Esophagus squamous epithelium (tissue), 4 donors: ENCODE data around the gene GPR83.
"Not testable (repeated sequence)": the region's sequence is repeated elsewhere in the genome, so short reads cannot be mapped to it uniquely, and the experiment has no call there.

Experiments
- POLR2A ChIP-seq, 4 donors: fragments of 450-650 bp; IDR thresholded peaks; one replicate each; pipeline ENCODE4 v1.6.1; 2017; ENCODE audit warnings: antibody characterized with exemption in 4 of 4, mild to moderate bottlenecking in 4 of 4, moderate library complexity in 3 of 4
- TF ChIP-seq, protein P1 (sequence below), 6 experiments: fragments of 450-650 bp in 4 of 6; fragments of 200-600 bp in 2 of 6; sonication (generic) in 2 of 6; IDR thresholded peaks; one replicate each; pipeline ENCODE4 v1.5.1; 2016 to 2019; ENCODE audit warnings: antibody characterized with exemption in 6 of 6, mild to moderate bottlenecking in 4 of 6, moderate library complexity in 4 of 6

DNA sequence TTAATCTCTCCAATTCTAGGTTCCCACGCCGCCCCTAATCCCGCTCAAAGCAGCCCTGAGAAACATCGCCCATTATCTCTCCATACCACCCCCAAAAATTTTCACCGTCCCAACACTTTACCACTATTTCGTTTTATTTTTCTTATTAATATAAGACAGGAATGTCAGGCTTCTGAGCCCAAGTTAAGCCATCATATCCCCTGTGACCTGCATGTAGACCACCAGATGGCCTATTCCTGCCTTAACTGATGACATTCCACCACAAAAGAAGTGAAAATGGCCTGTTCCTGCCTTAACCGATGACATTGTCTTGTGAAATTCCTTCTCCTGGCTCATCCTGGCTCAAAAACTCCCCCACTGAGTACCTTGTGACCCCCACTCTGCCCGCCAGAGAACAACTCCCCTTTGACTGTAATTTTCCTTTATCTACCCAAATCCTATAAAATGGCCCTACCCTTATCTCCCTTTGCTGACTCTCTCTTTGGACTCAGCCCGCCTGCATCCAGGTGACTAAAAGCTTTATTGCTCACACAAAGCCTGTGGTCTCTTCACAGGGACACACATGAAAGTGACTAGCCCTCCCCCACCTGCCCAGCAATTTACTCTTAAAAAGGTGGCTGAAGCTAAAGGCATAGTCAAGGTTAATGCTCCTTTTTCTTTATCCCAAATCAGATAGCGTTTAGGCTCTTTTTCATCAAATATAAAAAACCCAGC, 50.2 kb downstream of the GPR83 start:
- TF ChIP-seq, protein P1, sequence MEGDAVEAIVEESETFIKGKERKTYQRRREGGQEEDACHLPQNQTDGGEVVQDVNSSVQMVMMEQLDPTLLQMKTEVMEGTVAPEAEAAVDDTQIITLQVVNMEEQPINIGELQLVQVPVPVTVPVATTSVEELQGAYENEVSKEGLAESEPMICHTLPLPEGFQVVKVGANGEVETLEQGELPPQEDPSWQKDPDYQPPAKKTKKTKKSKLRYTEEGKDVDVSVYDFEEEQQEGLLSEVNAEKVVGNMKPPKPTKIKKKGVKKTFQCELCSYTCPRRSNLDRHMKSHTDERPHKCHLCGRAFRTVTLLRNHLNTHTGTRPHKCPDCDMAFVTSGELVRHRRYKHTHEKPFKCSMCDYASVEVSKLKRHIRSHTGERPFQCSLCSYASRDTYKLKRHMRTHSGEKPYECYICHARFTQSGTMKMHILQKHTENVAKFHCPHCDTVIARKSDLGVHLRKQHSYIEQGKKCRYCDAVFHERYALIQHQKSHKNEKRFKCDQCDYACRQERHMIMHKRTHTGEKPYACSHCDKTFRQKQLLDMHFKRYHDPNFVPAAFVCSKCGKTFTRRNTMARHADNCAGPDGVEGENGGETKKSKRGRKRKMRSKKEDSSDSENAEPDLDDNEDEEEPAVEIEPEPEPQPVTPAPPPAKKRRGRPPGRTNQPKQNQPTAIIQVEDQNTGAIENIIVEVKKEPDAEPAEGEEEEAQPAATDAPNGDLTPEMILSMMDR (IDR thresholded peaks at IDR 0.05) = not testable (repeated sequence)
- not testable (repeated sequence) for TF ChIP-seq POLR2A (IDR thresholded peaks at IDR 0.05)
